OCI-M2 (cell line): ENCODE results near the gene NEU1.
A peak's percentile ranks its signal among the peaks of the same experiment; 100 is the strongest.
"Not testable (repeated sequence)": the region's sequence is repeated elsewhere in the genome, so short reads cannot be mapped to it uniquely, and the experiment has no call there.

Experiments used
- DNase-seq: peaks from one replicate; lab custom pipeline; 2025; ENCODE audit not compliant: unreplicated experiment; lab: John Stamatoyannopoulos, UW

The NEU1 gene

DNA sequence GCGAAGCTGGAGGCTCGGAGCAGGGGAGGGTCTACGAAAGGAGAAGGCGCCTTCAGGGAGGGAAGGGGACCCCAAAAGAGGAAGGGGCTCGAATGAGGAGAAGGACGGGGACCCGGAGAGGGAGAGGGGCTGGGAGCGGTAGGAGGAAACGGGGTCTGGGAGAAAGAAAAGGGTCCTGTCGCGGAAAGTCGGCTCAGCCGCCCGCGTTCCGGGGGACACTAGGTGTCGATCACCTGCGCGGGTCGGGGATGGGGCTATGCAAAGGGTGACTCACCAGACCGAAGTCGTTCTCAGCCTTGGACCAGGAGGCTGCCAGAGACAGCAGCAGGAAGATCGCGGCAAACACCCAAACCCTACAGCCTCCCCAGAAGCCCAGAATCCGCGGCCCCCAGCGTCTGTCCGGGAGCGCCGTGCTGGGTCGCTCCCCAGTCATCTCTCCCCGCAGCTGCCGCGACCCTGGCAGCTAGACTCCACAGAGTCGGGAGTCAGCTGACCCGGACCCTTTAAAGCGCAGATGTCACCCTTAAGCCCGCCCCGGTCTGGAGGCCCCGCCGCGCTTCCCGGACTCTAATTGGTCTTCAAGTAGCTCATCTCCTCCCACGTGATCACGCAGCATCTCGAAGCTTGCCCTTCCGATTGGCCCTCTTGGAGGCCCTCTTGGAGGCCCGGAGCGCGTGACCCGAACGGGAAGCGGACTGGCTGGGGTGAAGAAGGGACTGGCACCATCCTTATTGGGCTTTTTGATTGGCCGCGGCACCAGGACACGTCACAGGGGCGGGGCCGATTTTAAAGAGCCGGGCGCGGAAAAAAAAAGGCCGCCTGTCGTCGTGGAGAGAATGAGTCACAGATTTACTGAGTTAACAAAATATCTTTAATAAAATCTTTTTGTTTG lies at the start of gene NEU1:
Gene NEU1, minus strand, starts transcription at position 478 of the 892 bp plus-strand sequence. Its CDS starts 45 bp downstream, at position 433.
- DNase-seq: peak; percentile 96

DNA sequence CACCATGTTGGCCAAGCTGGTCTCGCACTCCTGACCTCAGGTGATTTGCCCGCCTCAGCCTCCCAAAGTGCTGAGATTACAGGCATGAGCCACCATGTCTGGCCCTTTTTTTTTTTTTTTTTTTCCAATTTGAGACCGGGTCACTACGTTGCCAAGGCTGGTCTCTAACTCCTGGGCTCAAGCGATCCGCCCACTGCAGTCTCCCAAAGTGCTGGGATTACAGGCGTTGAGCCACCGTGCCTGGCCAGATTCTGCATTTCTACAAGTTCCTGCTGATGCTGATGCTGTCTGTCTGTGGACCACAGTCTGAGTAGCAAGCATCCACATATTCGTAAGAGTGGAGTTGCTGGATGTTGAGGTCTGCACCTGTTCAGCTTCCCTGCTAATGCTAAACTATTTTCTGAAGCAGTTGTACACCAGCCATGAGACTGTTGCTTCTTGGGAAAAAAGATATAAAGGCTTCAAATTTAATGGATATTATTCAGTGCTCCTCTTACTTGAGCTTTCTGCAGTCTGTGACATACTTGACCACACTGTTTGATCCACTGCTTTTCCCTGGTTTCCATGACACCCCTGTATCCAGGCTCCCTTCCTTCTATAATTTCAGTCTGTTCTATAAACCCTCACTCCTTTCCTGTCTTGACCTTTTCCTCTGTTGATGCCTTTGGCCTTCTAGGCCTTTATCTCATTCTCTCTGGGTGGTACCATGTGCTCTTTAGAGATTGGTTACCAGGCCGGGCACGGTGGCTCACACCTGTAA lies 49.4 kb upstream of the NEU1 start:
- no peak for DNase-seq

DNA sequence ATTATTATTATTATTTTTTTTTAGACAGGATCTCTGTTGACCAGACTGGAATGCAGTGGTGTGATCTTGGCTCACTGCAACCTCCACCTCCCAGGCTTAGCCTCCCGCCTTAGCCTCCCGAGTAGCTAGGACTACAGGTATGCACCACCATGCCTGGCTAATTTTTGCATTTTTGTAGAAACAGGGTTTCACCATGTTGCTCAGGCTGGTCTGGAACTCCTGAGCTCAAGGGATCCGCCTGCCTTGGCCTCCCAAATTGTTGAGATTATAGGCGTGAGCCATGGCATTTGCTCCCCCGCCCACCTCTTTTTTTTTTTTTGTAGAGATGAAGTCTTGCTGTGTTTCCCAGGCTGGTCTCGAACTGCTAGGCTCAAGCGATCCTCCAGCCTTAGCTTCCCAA lies 46.7 kb upstream of the NEU1 start:
- not testable (repeated sequence) for DNase-seq

DNA sequence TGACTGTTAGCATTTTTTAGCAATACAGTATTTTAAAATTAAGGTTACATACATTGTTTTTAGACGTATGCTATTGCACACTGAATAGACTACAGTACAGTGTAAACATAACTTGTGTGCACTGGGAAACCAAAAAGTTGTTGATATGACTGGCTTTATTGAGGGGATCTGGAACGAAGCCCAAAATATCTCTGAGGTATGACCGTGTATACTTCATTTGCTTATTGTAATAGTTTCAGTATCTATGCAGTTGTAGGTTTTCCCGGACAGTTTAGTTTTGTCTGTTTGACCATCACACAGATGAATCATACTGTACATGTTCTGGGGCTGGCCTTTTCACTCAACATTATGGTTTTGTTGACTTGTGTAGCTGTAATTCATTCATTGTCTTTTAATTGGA lies 46.2 kb upstream of the NEU1 start:
- DNase-seq: no peak

DNA sequence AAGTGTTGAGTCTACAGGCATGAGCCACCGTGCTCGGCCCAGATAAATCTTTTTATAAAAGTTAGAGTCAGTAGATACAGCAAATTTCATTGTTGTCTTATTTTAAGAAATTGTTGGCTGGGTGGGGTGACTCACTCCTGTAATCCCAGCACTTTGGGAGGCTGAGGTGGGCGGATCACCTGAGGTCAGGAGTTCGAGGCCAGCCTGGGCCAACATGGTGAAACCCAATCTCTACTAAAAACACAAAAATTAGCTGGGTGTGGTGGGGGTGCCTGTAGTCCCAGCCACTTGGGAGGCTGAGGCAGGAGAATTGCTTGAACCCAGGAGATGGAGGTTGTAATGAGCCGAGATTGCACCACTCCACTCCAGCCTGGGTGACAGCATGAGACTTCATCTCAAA lies 45.6 kb upstream of the NEU1 start:
- not testable (repeated sequence) for DNase-seq

DNA sequence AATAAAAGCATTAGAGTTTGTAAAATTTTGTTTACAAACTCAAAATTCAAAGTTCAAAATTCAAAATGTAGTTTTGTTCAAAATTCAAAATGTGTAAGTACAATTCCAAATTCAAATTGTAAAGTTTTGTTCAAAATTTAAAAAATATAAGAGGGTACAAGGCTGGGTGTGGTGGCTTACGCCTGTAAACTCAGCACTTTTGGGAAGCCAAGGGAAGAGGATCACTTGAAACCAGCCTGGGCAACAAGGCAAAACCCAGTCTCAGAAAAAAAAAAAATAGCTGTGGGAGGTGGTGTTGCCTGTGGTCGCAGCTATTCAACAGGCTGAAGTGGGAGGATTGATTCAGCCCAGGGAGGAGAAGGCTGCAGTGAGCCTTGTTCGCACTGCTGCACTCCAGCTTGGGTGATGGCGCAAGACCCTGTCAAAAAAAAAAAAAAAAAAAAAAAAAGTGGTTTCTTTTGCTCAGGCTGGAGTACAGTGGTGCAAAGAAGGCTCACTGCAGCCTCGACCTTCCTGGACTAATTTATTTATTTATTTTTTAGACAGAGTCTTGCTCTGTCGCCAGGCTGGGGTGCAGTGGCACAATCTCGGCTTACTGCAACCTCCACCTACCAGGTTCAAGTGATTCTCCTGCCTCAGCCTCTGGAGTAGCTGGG lies 44.7 kb upstream of the NEU1 start:
- DNase-seq: no peak

DNA sequence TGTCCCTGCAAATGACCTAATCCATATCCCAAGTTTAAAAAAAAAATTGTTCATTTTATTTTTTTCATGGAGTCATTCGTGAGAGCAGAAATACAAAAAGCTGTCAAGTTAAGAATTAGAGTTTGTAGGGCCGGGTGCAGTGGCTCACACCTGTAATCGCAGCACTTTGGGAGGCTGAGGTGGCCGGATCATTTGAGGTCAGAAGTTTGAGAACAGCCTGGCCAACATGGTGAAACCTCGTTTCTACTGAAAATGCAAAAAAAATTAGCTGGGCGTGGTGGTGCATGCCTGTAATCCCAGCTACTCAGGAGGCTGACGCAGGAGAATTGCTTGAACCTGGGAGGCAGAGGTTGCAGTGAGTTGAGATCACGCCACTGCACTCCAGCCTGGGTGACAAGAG lies 44.1 kb upstream of the NEU1 start:
- not testable (repeated sequence) for DNase-seq

DNA sequence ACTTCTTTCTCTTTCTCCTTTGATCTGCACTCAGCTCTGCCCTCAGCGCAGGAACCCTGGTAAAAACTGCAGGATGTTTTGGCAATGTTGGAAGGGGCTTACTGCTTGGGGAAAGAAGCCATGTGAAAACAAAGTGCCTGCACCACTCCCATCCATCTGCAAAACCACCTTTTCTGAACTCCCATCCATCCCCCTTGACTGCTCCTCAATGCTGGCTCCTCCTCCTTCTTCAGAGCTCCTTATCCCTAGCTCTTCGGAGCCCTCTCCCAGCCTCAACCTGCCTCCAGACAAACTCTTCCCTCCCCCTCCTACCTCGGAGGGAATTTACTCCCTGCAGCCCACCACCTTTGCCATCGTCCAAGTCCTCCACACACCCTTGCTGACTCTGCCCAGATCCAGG lies 43.5 kb upstream of the NEU1 start:
- DNase-seq: no peak

DNA sequence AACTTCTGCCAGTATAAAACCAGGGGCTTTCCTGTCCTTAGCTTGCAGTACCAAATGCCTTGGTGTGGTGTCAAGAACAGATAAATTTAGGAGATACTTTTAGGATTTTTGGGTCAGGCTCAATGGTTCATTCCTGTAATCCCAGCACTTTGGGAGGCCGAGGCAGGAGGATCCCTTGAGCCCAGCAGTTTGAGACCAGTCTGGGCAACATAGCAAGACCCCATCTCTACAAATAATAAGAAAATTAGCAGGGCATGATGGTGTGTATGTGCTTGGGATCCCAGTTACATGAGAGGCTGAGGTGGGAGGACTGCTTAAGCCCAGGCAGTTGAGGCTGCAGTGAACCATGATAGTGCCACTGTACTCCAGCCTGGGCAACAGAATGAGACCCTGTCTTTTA lies 42.4 kb upstream of the NEU1 start:
- no peak for DNase-seq

DNA sequence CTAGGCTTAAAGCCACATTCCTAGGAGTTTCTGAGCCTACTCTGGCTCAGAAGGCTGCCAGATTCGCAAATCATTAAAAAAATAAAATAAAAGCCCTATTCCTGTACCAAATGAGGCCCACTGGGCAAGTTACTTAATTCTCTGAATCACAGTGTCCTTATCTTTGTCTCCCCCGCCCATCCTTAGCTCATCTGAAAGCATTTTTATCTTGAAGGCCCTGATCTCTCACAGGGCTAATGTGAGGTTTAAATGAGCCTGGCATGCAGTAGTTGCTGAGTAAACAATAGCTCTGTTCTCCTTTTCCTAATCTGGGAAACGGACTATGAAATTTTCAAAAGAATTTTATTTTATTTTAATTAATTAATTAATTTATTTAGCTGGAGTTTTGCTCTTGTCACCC lies 41.3 kb upstream of the NEU1 start:
- DNase-seq: no peak

DNA sequence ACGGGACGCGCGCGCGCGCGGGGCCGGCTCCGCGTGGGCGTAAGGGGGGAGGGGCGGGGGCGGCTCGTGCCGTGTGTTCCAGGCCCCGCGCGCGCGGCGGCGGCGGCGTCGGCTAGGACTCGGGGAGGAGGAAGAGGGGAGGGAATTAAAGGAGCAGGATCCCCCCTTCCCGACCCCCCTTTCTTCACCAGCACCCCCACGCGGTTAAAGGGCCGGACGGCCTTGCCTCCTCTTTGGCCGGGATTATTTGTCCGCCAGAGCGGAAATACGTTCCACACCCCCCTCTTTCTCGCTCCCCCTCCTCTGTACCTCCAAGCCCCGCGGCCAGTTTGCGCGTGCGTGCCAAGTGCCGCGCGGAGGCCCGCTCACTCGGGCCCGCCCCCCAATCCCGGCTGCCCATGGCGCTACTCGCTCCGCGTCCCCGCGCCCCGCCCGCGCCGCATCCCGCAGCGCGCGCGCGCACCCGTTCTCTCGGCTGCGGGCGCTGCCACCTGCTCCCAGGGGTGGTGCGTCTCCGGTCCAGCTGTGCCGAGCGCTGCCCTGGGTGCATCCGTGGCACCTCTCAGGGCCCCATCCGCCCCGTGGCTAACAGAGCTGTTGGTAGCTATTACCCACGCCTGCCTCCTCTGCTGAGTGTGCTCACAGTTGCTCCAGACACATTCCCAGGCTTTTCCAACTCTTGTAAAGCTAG lies 39.5 kb upstream of the NEU1 start, which contains the start of gene ZBTB12:
Gene ZBTB12, minus strand, starts transcription at position 134 of the 691 bp plus-strand sequence. CDS start 781 bp downstream, outside the sequence.
- DNase-seq: peak; percentile 64

DNA sequence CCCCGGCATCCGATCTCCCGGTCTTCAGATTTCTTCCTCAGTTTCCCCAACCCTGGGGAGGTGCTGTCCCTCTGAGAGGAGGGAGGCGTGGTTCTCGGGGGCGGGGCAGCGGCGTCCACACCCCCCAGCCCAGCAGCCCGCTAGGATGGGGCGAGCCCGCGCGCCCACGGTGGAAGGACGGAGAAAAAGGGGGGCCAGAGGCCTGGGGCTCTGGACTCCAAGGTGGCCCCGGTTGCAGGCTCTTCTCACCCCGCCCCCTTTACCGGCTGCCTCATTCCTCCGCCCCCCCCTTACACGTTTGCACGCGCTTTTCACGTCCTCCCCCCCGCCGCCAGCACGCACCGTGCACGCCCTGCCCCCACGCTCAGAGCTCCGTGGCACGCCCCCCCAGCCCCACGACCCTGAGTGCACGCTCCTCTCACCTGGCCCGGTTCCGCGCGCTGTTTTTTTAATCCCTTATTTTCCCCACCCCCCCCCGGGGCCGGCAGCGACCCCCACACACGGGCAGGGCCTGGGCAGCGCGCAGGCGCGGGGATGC lies 38.9 kb upstream of the NEU1 start:
- no peak for DNase-seq

DNA sequence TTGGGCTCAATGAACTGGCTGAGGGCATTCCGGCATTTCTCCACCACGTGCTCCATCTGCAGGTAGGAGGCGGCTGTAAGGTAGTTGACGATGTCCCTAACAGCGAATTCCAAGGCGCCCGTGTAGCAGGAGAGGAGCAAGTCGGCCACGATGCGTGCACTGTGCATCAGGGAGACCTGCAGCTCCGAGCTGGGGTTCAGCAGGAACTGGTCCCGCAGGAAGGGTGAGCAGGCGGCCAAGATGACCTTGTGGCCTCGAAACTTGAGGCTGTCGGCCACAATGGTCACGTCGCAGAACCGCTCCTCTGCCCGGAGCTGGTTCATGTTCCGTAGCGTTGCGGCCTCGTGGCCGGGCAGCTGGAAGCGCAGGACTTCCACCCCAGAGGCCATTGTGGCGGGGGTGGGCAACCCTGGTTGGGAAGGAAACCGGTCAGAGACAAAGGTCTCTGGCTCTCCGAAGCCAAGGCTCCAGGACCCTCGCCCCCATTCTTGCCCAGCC lies 38.3 kb upstream of the NEU1 start:
- no peak for DNase-seq

DNA sequence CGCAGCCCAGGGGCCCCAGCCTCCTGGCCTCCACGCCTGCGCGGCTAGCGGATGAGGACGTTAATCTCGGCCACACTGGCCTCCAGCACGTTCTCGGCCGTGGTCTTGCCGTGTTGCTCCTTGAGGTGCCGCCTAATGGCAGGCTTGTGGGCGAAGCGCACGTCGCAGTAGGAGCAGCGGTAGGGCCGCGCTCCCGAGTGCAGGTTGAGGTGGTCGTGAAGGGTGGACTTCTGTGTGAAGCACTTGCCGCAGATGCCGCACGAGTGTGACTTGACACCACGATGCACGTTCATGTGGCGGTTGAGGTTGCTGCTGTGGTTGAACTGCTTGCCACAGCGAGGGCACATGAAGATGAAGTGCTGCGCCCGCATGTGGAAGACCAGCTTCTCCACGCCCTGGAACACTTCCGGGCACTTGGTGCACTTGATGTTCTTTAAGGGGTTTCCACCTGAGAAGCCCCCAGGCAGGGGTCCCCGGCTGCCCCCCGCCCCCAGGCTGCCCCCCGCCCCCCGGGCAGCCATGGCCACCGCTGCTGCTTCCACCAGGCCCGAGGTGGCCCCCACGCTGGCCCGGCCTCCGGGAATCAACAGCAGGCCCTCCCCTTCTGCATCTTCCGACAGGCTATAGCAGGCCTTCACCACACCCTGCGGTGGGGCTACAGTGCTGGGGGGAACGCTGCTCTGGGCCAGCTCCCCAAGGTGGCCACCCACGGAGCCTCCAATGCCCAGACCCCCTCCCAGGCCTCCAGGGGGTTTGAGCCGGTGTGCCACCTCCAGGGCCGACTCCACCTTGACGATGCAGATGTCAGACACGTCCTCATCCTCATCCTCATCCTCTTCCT lies 37.5 kb upstream of the NEU1 start:
- DNase-seq: no peak

DNA sequence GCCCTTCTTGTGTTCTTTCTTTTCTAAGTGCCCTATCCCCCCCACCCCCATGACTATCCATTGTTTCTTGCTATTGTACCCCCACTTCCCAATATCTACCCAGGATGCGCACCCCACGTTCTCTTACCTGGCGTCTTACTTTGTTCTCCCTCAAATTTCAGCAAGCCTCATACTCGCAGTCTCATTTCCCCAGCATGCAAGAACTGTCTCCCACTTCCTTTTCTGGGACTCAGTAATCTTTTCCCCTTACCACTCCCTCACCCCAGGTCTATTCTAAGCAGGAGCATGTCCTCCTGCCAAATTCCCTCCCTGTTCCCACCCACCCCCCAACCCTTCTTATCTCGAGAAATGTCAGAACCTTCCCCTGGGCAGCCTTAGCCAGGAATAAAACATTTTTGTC lies 36.6 kb upstream of the NEU1 start:
- DNase-seq: no peak

DNA sequence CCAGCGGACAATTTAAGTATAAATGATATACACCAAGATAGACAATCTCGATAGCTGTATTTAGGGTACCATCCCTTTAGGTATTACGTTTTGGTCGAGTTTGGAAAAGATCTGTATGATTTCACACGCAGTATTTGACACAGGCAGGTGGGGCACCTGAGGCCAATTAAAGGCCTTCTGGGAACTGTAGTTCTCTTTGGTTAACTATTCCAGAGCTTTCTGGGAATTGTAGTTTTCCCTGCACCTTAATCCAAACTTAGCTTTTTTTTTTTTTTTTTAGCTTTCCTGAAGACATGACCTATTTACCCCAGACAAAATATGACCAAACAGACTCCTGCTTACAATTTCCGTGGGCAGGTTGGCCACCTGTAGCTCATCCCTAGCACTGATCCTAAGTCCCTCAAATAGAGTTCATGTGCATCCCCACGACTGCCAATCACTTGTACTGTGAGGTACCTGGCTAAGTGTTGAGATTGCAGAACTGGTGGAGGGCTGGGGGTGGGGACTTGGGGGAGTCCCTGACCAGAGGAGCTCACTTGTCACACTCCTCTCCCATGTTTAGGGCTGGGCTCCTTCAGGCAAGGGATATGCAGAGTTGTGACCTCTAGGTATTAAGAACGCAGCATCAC lies 35.9 kb upstream of the NEU1 start:
- DNase-seq: no peak

DNA sequence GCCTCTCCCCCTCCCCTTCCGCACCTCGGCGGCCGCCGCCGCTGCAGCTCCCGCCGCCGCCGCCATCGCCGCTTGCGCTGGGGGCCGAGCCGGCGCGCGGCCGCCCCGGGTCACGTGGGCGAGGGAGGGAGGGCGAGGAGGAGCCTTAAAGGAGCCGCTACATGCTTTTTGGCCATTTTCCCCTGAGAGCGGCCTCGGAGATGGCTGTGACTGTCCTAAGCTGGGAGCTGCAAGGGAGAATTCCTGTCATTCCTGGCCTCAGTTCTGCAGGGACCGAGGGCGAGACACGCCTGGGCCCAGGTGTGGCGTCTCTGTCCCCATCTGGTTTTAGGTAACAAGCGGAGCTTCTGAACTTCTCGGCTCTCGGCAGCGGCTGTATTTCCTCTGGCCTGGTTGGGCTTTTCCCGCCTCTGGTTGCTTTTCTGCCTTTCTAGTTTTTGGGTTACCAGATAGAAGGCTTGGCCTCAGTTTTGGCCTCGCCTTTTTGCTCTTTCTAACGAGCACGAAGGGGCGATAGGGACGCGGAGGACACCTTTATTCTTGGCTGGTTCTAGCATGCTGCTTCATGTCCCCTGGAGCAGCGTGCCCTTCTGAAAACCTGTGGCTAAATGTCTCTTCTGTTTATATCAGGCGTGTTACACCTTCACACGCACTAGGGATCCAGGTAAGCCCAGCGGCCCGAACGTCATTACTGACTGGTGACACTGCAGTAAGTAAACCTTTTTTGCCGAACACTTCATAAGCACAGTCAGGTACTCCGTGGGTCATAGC lies 35.2 kb upstream of the NEU1 start, which contains the start of gene EHMT2:
Gene EHMT2, minus strand, starts transcription at position 87 of the 771 bp plus-strand sequence. Its CDS starts 21 bp downstream, at position 66.
- peak; percentile 58 for DNase-seq
